H1 (cell line): Measurements from ENCODE around the gene CACNA1C. TPM values are rescaled to one million over a fixed set of nuclear protein-coding genes. Genes with fewer than 3 reads are reported as not detected.

Experiments
- CTCF ChIA-PET: fragments of 300-600 bp; sonication (Branson Sonifier 250); formaldehyde crosslinking; loops from one replicate; lab custom pipeline; 2021; ENCODE audit not compliant: partially characterized antibody; lab: Charles Lee
- POLR2A ChIA-PET: fragments of 300-600 bp; sonication (Branson Sonifier 250); formaldehyde crosslinking; loops from one replicate; lab custom pipeline; 2021; ENCODE audit warnings: inconsistent platforms; ENCODE audit not compliant: partially characterized antibody; lab: Charles Lee
- DNase-seq, 2 experiments: peaks; one replicate each; pipeline versions ENCODE4 v3.0.0 to v3.0.0-alpha.2; 2010 to 2022; ENCODE audit warnings: low spot score in 2 of 2, low read depth in 1 of 2, mixed read lengths in 1 of 2
- FAIRE-seq: peaks from 2 replicates; lab custom pipeline; 2011; peaks lifted over from hg19 to GRCh38; lab: Jason Lieb, UNC
- H2AFZ ChIP-seq: 2 replicates; pipeline ENCODE4 v1.8.1; 2012; ENCODE audit warnings: low read length, inconsistent platforms
- H2AK5ac ChIP-seq: 2 replicates; pipeline ENCODE4 v1.6.1; 2013; ENCODE audit warnings: low read depth, low read length
- H2BK120ac ChIP-seq: replicated peaks from 2 replicates; pipeline ENCODE3; 2013; ENCODE audit warnings: low read depth, low read length, inconsistent platforms
- H2BK12ac ChIP-seq: 2 replicates; pipeline ENCODE4 v1.6.1; 2013; ENCODE audit warnings: low read depth, low read length
- H2BK15ac ChIP-seq: 2 replicates; pipeline ENCODE4 v1.6.1; 2013; ENCODE audit warnings: low read length
- H2BK20ac ChIP-seq: 2 replicates; pipeline ENCODE4 v1.6.1; 2013; ENCODE audit warnings: low read length
- H2BK5ac ChIP-seq: 2 replicates; pipeline ENCODE4 v1.6.1; 2013; ENCODE audit warnings: low read depth, low read length
- H3K14ac ChIP-seq: 2 replicates; pipeline ENCODE4 v1.6.1; 2013; ENCODE audit warnings: inconsistent platforms; ENCODE audit not compliant: insufficient read length
- H3K18ac ChIP-seq: 2 replicates; pipeline ENCODE4 v1.6.1; 2013; ENCODE audit warnings: low read length; ENCODE audit errors: extremely low read depth
- H3K23ac ChIP-seq: 2 replicates; pipeline ENCODE4 v1.6.1; 2013; ENCODE audit warnings: inconsistent platforms; ENCODE audit not compliant: insufficient read length
- H3K23me2 ChIP-seq: 2 replicates; pipeline ENCODE4 v1.6.1; 2013; ENCODE audit warnings: low read depth, low read length
- H3K27ac ChIP-seq: 2 replicates; pipeline ENCODE4 v1.6.1; 2011; ENCODE audit warnings: low read depth, low read length, inconsistent platforms
- H3K27me3 ChIP-seq, 4 experiments: replicated peaks in 1 of 4; 1 replicate in 1 of 4; 2 replicates in 3 of 4; pipeline versions ENCODE4 v1.6.1 to v1.8.1; 2011 to 2013; ENCODE audit warnings: low read length in 3 of 4, mild to moderate bottlenecking in 3 of 4, inconsistent platforms in 2 of 4, mixed read lengths in 2 of 4, moderate library complexity in 1 of 4; ENCODE audit not compliant: control insufficient read depth in 3 of 4, insufficient read depth in 3 of 4; ENCODE audit errors: extremely low read depth in 1 of 4
- H3K36me3 ChIP-seq, 4 experiments: 2 replicates each; pipeline versions ENCODE4 v1.6.1 to v1.8.1; 2011 to 2013; ENCODE audit warnings: mild to moderate bottlenecking in 4 of 4, low read length in 3 of 4, moderate library complexity in 2 of 4, control low read depth in 1 of 4, inconsistent platforms in 1 of 4; ENCODE audit not compliant: insufficient read depth in 4 of 4, control insufficient read depth in 2 of 4
- H3K4ac ChIP-seq: replicated peaks from 2 replicates; pipeline ENCODE3; 2013; ENCODE audit warnings: low read length, low read depth, mixed read lengths, inconsistent platforms; ENCODE audit not compliant: insufficient read length
- H3K4me1 ChIP-seq, 4 experiments: replicated peaks in 1 of 4; 1 replicate in 1 of 4; 2 replicates in 3 of 4; pipeline versions ENCODE4 v1.6.1 to v1.8.1; 2011 to 2013; ENCODE audit warnings: low read length in 3 of 4, inconsistent platforms in 2 of 4, mixed read lengths in 1 of 4; ENCODE audit not compliant: insufficient read depth in 4 of 4, control insufficient read depth in 3 of 4
- H3K4me2 ChIP-seq, 2 experiments: 2 replicates each; pipeline versions ENCODE4 v1.6.1 to v1.8.1; 2011 to 2013; ENCODE audit warnings: low read depth in 2 of 2, low read length in 2 of 2, control low read depth in 1 of 2, inconsistent platforms in 1 of 2, mild to moderate bottlenecking in 1 of 2; ENCODE audit not compliant: insufficient read depth in 1 of 2
- H3K4me3 ChIP-seq, 4 experiments: fragments of 200-600, 300-600 bp in 1 of 4; sonication (generic), shearing (Covaris generic), sonication (Bioruptor Twin) in 1 of 4; 2 replicates each; pipeline versions ENCODE4 v1.5.1 to v1.8.1; 2011 to 2016; ENCODE audit warnings: low read length in 4 of 4, low read depth in 3 of 4, control low read depth in 2 of 4, inconsistent platforms in 2 of 4, mild to moderate bottlenecking in 2 of 4, mixed read lengths in 1 of 4, moderate library complexity in 1 of 4; ENCODE audit not compliant: insufficient read depth in 2 of 4; ENCODE audit errors: extremely low read depth in 1 of 4
- H3K56ac ChIP-seq: replicated peaks from 2 replicates; pipeline ENCODE3; 2013; ENCODE audit warnings: low read depth, mild to moderate bottlenecking, mixed read lengths, low read length, inconsistent platforms; ENCODE audit not compliant: insufficient read length
- H3K79me1 ChIP-seq: 2 replicates; pipeline ENCODE4 v1.6.1; 2013; ENCODE audit warnings: low read depth, low read length, control low read depth
- H3K79me2 ChIP-seq, 2 experiments: 2 replicates each; pipeline versions ENCODE4 v1.6.1 to v1.8.1; 2012 to 2013; ENCODE audit warnings: low read length in 2 of 2, mild to moderate bottlenecking in 2 of 2, inconsistent platforms in 1 of 2; ENCODE audit not compliant: insufficient read depth in 2 of 2, control insufficient read depth in 1 of 2
- H3K9ac ChIP-seq, 4 experiments: replicated peaks in 1 of 4; 1 replicate in 1 of 4; 2 replicates in 3 of 4; pipeline versions ENCODE4 v1.6.1 to v1.8.1; 2011 to 2013; ENCODE audit warnings: low read depth in 3 of 4, low read length in 3 of 4, control low read depth in 2 of 4, mild to moderate bottlenecking in 2 of 4, moderate library complexity in 2 of 4, inconsistent platforms in 1 of 4; ENCODE audit errors: extremely low read depth in 1 of 4
- H3K9me3 ChIP-seq, 2 experiments: 2 replicates each; pipeline versions ENCODE4 v1.6.1 to v1.8.1; 2012 to 2013; ENCODE audit warnings: mild to moderate bottlenecking in 2 of 2, moderate library complexity in 2 of 2, control low read depth in 1 of 2, inconsistent platforms in 1 of 2, low read depth in 1 of 2, low read length in 1 of 2, mixed read lengths in 1 of 2; ENCODE audit not compliant: insufficient read depth in 2 of 2
- H4K20me1 ChIP-seq, 2 experiments: replicated peaks in 1 of 2; 2 replicates each; pipeline versions ENCODE3 to v1.8.1; 2011 to 2013; ENCODE audit warnings: inconsistent platforms in 2 of 2, low read length in 2 of 2, mild to moderate bottlenecking in 1 of 2; ENCODE audit not compliant: insufficient read depth in 2 of 2, control insufficient read depth in 1 of 2
- H4K5ac ChIP-seq: 2 replicates; pipeline ENCODE4 v1.6.1; 2013; ENCODE audit warnings: low read length, low read depth, mixed read lengths, inconsistent platforms; ENCODE audit not compliant: insufficient read length
- H4K8ac ChIP-seq: 2 replicates; pipeline ENCODE4 v1.8.0; 2013; ENCODE audit warnings: mild to moderate bottlenecking, moderate library complexity, low read length, inconsistent platforms; ENCODE audit not compliant: insufficient read depth; ENCODE audit errors: extremely low read depth
- H4K91ac ChIP-seq: replicated peaks from 2 replicates; pipeline ENCODE3; 2013; ENCODE audit warnings: low read length, mixed read lengths, inconsistent platforms; ENCODE audit not compliant: insufficient read length
- BCL11A ChIP-seq, 2 experiments: IDR thresholded peaks; one replicate each; pipeline ENCODE4 v1.6.1; 2011; ENCODE audit warnings: low read depth in 2 of 2, low read length in 2 of 2, mild to moderate bottlenecking in 2 of 2
- CTCF ChIP-seq, 3 experiments: IDR thresholded peaks; 1 replicate in 2 of 3; 2 replicates in 1 of 3; pipeline versions ENCODE4 v1.5.1 to v1.6.1; 2011; ENCODE audit warnings: low read length in 3 of 3, mild to moderate bottlenecking in 3 of 3, inconsistent platforms in 2 of 3, low read depth in 1 of 3, moderate library complexity in 1 of 3; ENCODE audit not compliant: insufficient read depth in 1 of 3; ENCODE audit errors: control extremely low read depth in 1 of 3
- RAD21 ChIP-seq, 2 experiments: IDR thresholded peaks in 1 of 2; conservative IDR thresholded peaks in 1 of 2; 2 replicates each; pipeline ENCODE4 v1.6.1; 2011; ENCODE audit warnings: low read depth in 2 of 2, low read length in 2 of 2, improper control_type of control experiment in 1 of 2, inconsistent platforms in 1 of 2, mild to moderate bottlenecking in 1 of 2, moderate library complexity in 1 of 2
- WGBS, 2 experiments: shearing (Covaris generic) in 1 of 2; methylation state at CpG; one replicate each; pipeline versions ENCODE4 v1.1.6 to v1.1.7; 2013 to 2015; ENCODE audit warnings: low lambda C conversion rate in 2 of 2, mixed read lengths in 2 of 2, inconsistent platforms in 1 of 2, low coverage in 1 of 2, missing lambda C conversion rate in 1 of 2; ENCODE audit not compliant: insufficient replicate concordance in 2 of 2, insufficient coverage in 1 of 2, insufficient read length in 1 of 2; ENCODE audit errors: extremely low coverage in 1 of 2, missing lambda C conversion rate in 1 of 2; 5-methylcytosine and 5-hydroxymethylcytosine counted together
- polyA plus RNA-seq, 7 experiments: library from polyadenylated mRNA; depleted of rRNA in 3 of 7; stranded (reverse) in 5 of 7; unstranded in 2 of 7; fragments of >200 nt in 5 of 7; fragments of 200-250 nt in 2 of 7; gene quantifications; 1 replicate in 5 of 7; 2 replicates in 1 of 7; 4 replicates in 1 of 7; pipeline versions ENCODE4 v1.2.1 to v1.2.3, GENCODE V29; 2011 to 2013; ENCODE audit warnings: missing spikeins in 2 of 7, mixed read lengths in 2 of 7
- total RNA-seq: library from RNA; stranded (reverse); fragmentation: NEBNext Ultra II Directional; extraction: Animal tissue kit (Norgen Biotek cat#: 25700); gene quantifications from 2 replicates; pipeline ENCODE4 v1.2.1, GENCODE V29; 2021

CACNA1C gene
- total and polyA plus RNA-seq, 2 of the 8 experiments (the other 6 are each of a cell fraction or from before 2014, with no cell fraction given) = 1.3 TPM

- Histone ChIP-seq H2BK15ac (no peak overlapping the region), H2BK120ac (no peak overlapping the region)
- 73% methylated on average over 13 of the region's 13 CpGs; no CpG with 5 or more reads in 1 of the 2 experiments for WGBS, 2 experiments
Observed at GRCh38 chr12:2733493-2734355, 680.9 kb downstream of the CACNA1C start.

More at GRCh38 chr12:2733493-2734355, 680.9 kb downstream of the CACNA1C start:
- no peak overlapping the region for H3K4ac ChIP-seq
- no peak overlapping the region for H3K18ac ChIP-seq
- DNase-seq = no peak
- H4K91ac ChIP-seq = no peak overlapping the region
- H2BK20ac ChIP-seq = no peak overlapping the region
- H2AFZ ChIP-seq = no peak overlapping the region
- no peak overlapping the region for H3K23ac ChIP-seq
- H3K23me2 ChIP-seq = no peaks in the 10 kb centered on the region
- H3K14ac ChIP-seq = no peak overlapping the region
- no peaks in the 10 kb centered on the region for H3K9me3 ChIP-seq
- TF ChIP-seq CTCF (IDR thresholded peaks at IDR 0.05; ENCODE audit: control extremely low read depth in 1 of 3, insufficient read depth in 1 of 3, low read depth in 1 of 3, low read length in 3 of 3) = peak in 2 of 3 experiments; percentile 3 to 30; a peak in 3 of 4 replicates
- TF ChIP-seq BCL11A (IDR thresholded peaks at IDR 0.05; ENCODE audit: low read depth in 2 of 2, low read length in 2 of 2) = no peak
- peak; percentile 9 to 32; a peak in 1 of 4 replicates for TF ChIP-seq RAD21 (IDR thresholded peaks at IDR 0.05 in 1 of 2, conservative IDR thresholded peaks at IDR 0.05 in 1 of 2; ENCODE audit: low read depth in 2 of 2, low read length in 2 of 2)
- TF ChIP-seq, all 59 proteins: peak for 2
- POLR2A ChIA-PET = no interaction called here
- Histone ChIP-seq H3K27me3 (no peaks in the 10 kb centered on the region; a peak in 1 of 7 replicates), H2AK5ac (no peak overlapping the region), H3K56ac (no peak overlapping the region), H3K79me2 (no peaks in the 10 kb centered on the region), H4K8ac (no peak overlapping the region), H3K9ac (no peak overlapping the region), H2BK5ac (no peak overlapping the region), H3K4me3 (no peak overlapping the region), H4K5ac (no peak overlapping the region), H3K4me1 (no peaks in the 10 kb centered on the region; a peak in 1 of 7 replicates), H3K4me2 (no peak overlapping the region), H2BK12ac (no peak overlapping the region), H3K79me1 (no peaks in the 10 kb centered on the region), H3K36me3 (no peaks in the 10 kb centered on the region), H4K20me1 (no peaks in the 10 kb centered on the region), H3K27ac (no peak overlapping the region)
- no peak for FAIRE-seq
- CTCF ChIA-PET = interaction anchor here (0.9 to 13.1 kb wide), 6 partner anchors 11 to 55 kb away, joined by 3 to 175 read pairs (median 4); no protein-coding TSS in a partner anchor
